ENCODE results near the gene PALM.
"Not testable (repeated sequence)": the region's sequence is repeated elsewhere in the genome, so short reads cannot be mapped to it uniquely, and the experiment has no call there.

The PALM gene

GRCh38 chr19:708154-709143 is at the start of gene PALM:
Gene PALM (plus strand): TSS chr19:708935. CDS start chr19:709147, 212 bp downstream.
- FAIRE-seq (no peak), DNase-seq (ENCODE audit: insufficient read length, low spot score) (no peak)

DNA sequence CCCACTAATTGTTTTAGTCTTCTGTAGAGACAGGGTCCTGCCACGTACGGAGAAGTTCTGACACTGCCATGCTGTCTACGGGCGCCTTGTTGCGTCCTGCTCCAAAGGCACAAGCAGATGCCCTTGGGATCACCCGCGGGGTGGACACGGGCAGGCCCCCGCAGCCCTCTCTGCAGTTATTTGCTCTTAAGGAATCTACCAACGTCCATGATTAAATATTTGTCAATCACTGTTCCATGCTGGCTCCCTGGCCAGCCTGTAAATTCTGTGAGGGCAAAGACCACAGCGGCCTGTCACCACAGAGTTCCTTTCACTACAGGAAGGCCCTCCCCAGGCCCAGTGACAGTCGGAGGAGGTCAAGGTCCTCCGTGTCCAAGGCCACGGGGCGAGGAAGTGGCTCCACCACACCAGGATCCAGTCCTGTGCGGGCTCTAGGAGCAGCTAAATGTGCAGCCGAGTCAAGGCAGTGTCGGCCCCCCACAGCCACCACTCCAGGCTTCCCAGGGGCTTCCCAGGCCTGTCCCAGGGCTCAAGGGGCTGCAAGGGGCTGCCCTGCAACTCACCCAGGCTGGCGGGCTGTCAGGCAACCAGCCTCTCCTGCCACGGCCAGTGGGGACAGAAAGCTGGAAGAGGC is 47.8 kb upstream of the PALM start:
- DNase-seq (ENCODE audit: insufficient read length, low spot score): no peak
- peak; percentile 87 for FAIRE-seq

GRCh38 chr19:661427-662196 is 47.1 kb upstream of the PALM start:
- DNase-seq (ENCODE audit: insufficient read length, low spot score): peak; percentile 95
- FAIRE-seq: peak; percentile 89

GRCh38 chr19:662207-662961 is 46.4 kb upstream of the PALM start:
- FAIRE-seq (peak; percentile 88), DNase-seq (ENCODE audit: insufficient read length, low spot score) (peak; percentile 79)

- FAIRE-seq (peak; percentile 61), DNase-seq (ENCODE audit: insufficient read length, low spot score) (peak; percentile 95)
These were observed 45.6 kb upstream of the PALM start, which contains the start of gene RNF126 for GRCh38 chr19:662962-663681. Gene RNF126 (minus strand): TSS chr19:663214. CDS start chr19:663121, 93 bp downstream.

DNA sequence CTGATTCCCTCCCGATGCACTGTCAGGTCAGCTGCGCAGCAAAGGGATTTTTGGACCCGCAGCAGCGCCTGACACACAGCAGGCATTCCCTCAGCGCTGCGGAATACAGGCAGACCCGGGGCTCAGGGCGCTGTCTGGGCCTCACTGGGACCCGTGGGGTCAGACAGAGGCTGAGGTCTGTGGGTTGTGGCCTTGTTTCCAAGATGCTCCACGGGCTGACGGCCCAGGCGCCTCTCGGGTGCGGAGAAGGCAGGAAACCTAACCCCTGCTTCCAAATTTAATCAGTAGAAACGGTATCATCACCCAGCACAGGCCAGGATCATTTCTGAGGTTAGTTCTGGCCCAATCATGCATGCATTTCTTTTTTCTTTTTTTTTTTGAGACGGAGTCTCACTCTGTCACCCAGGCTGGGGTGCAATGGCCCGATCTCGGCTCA is 45.0 kb upstream of the PALM start:
- no peak for DNase-seq (ENCODE audit: insufficient read length, low spot score)
- FAIRE-seq: no peak

DNA sequence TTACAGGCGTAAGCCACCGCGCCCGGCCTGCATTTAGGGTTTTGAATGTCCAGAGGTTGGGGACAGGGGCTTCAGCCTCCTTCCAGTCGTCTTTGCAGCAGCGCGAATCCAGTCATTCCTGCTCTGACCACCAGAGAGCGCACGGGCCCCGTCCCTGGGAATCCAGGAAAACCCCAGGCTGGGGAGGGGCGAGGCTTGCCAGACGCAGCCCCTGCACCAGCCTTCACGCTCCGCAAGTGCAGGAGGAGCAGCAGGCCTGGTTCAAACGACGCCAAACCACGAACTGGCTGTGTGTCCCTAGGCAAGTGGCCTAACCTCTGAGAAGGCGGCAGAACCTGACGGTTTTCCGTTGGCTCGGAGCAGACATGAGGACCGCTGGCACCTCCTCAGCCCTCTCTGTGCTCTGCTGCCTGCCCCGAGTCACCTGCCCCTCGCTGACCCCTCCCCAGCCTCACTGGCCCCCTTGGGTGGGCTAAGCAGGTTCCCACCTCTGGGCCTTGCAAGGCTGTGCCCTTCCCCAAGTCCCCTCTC is 43.8 kb upstream of the PALM start:
- FAIRE-seq (peak; percentile 68), DNase-seq (ENCODE audit: insufficient read length, low spot score) (peak; percentile 91)

GRCh38 chr19:666985-667573 is 41.7 kb upstream of the PALM start:
- not testable (repeated sequence) for FAIRE-seq

DNA sequence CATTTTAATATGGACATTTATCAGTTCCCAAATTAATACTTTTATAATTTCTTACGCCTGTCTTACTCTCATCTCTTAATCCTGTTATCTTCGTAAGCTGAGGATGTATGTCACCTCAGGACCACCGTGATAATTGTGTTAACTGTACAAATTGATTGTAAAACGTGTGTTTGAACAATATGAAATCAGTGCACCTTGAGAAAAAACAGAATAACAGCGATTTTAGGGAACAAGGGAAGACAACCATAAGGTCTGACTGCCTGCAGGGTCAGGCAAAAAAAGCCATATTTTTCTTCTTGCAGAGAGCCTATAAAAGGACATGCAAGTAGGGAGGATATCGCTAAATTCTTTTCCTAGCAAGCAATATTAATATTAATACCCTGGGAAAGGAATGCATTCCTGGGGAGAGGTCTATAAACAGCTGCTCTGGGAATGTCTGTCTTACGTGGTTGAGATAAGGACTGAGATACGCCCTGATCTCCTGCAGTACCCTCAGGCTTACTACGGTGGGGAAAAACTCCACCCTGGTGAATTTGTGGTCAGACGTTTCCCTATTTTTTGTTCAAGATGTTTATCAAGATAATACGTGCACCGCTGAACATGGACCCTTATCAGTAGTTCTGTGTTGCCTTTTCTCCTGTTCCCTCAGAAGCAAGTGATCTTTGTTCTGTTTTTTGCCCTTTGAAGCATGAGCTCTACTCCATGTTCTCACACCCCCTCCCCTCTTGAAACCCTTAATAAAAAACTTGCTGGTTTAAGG is 39.9 kb upstream of the PALM start:
- FAIRE-seq; DNase-seq (ENCODE audit: insufficient read length, low spot score): not testable (repeated sequence)

More at GRCh38 chr19:666985-667573, 41.7 kb upstream of the PALM start:
- DNase-seq (ENCODE audit: insufficient read length, low spot score): not testable (repeated sequence)

GRCh38 chr19:670609-671075 is 38.1 kb upstream of the PALM start:
- no peak for FAIRE-seq
- no peak for DNase-seq (ENCODE audit: insufficient read length, low spot score)

- DNase-seq (ENCODE audit: insufficient read length, low spot score) (no peak), FAIRE-seq (no peak)
These were observed 34.2 kb upstream of the PALM start for GRCh38 chr19:674282-675151.

GRCh38 chr19:676007-676338 is 32.8 kb upstream of the PALM start:
- no peak for FAIRE-seq
- no peak for DNase-seq (ENCODE audit: insufficient read length, low spot score)

- DNase-seq (ENCODE audit: insufficient read length, low spot score) (no peak), FAIRE-seq (no peak)
These were observed 32.2 kb upstream of the PALM start, which contains the start of gene FSTL3 for GRCh38 chr19:676339-677105. Gene FSTL3 (plus strand): TSS chr19:676392. CDS start chr19:676424, 32 bp downstream.

GRCh38 chr19:677201-677600 is 31.5 kb upstream of the PALM start:
- DNase-seq (ENCODE audit: insufficient read length, low spot score) (no peak), FAIRE-seq (no peak)

GRCh38 chr19:677601-678436 is 30.9 kb upstream of the PALM start:
- FAIRE-seq: no peak
- no peak for DNase-seq (ENCODE audit: insufficient read length, low spot score)

All from GM19239 (cell line).